K562 (cell line): ENCODE results near the gene KASH5.

Source experiments
- BACH1 ChIP-seq: fragments of 200-800 bp; sonication (Bioruptor generic); IDR thresholded peaks from 2 replicates; pipeline ENCODE4 v1.6.1; 2016; ENCODE audit warnings: missing genetic modification characterization, missing compliant biosample characterization
- MAX ChIP-seq: sonication (generic); formaldehyde crosslinking; IDR thresholded peaks from 2 replicates; pipeline ENCODE4 v1.9.0; 2022; ENCODE audit warnings: mild to moderate bottlenecking, missing genetic modification reagents
- RAD51 ChIP-seq: fragments of 450-650 bp; IDR thresholded peaks from 2 replicates; pipeline ENCODE4 v1.7.1; 2016; ENCODE audit warnings: low read depth, mild to moderate bottlenecking, borderline replicate concordance
- SPI1 ChIP-seq: IDR thresholded peaks from 2 replicates; pipeline ENCODE4 v1.6.1; 2011; ENCODE audit warnings: low read depth, low read length, control low read depth, borderline replicate concordance

GRCh38 chr19:49371184-49371583 is 16.9 kb upstream of the KASH5 start:
- no peak for TF ChIP-seq BACH1 (tag)
- no peak for TF ChIP-seq SPI1
- TF ChIP-seq MAX (CRISPR knock-in tag), result no peak
- no peak for TF ChIP-seq RAD51
